GM23338 (cell line): ENCODE results near the gene PCYT2. TPM values are rescaled to one million over a fixed set of nuclear protein-coding genes. Genes with fewer than 3 reads are reported as not detected.

ENCODE experiments used
- ATAC-seq: fragments of 200-7000 bp; cut with Tn5 transposase; 3 replicates; pipeline ENCODE4 v1.9.1; 2020
- DNase-seq: peaks from one replicate; pipeline ENCODE4 v3.0.0-alpha.2; 2015; ENCODE audit warnings: low spot score
- H2AFZ ChIP-seq: fragments of 200-600 bp; sonication (generic); 2 replicates; pipeline ENCODE4 v1.8.0; 2016; ENCODE audit warnings: antibody characterized with exemption, mild to moderate bottlenecking, moderate library complexity
- H3F3A ChIP-seq: fragments of 200-600 bp; sonication (generic); replicated peaks from 2 replicates; pipeline ENCODE4 v1.8.0; 2017; ENCODE audit warnings: antibody characterized with exemption, mixed run types, low read depth
- H3K27ac ChIP-seq: fragments of 200-600 bp; sonication (generic); 2 replicates; pipeline ENCODE4 v1.6.1; 2016; ENCODE audit warnings: low read depth
- H3K27me3 ChIP-seq: fragments of 200-600 bp; sonication (generic); 2 replicates; pipeline ENCODE4 v1.8.0; 2016; ENCODE audit warnings: mild to moderate bottlenecking, mixed run types, moderate library complexity; ENCODE audit not compliant: insufficient read depth
- H3K36me3 ChIP-seq: fragments of 200-600 bp; sonication (generic); 2 replicates; pipeline ENCODE4 v1.8.0; 2016; ENCODE audit warnings: mild to moderate bottlenecking; ENCODE audit not compliant: insufficient read depth
- H3K4me1 ChIP-seq: fragments of 200-600 bp; sonication (generic); 2 replicates; pipeline ENCODE4 v1.8.0; 2016; ENCODE audit warnings: mild to moderate bottlenecking, moderate library complexity; ENCODE audit not compliant: insufficient read depth
- H3K4me2 ChIP-seq: fragments of 200-600 bp; sonication (generic); 2 replicates; pipeline ENCODE4 v1.7.1; 2017; ENCODE audit warnings: mixed run types
- H3K4me3 ChIP-seq: fragments of 200-600 bp; sonication (generic); 2 replicates; pipeline ENCODE4 v1.6.1; 2016; ENCODE audit warnings: mixed run types
- H3K79me2 ChIP-seq: fragments of 200-600 bp; sonication (generic); replicated peaks from 2 replicates; pipeline ENCODE4 v1.8.0; 2017; ENCODE audit warnings: mild to moderate bottlenecking; ENCODE audit not compliant: insufficient read depth
- H3K9me2 ChIP-seq: fragments of 200-600 bp; sonication (generic); 2 replicates; pipeline ENCODE4 v1.8.0; 2017; ENCODE audit not compliant: insufficient read depth
- H4K20me1 ChIP-seq: fragments of 200-600 bp; sonication (generic); replicated peaks from 2 replicates; pipeline ENCODE4 v1.8.0; 2017; ENCODE audit warnings: mild to moderate bottlenecking; ENCODE audit not compliant: insufficient read depth
- H3K27ac Mint-ChIP-seq: 2 replicates; pipeline ENCODE4 v1.8.0; 2020; ENCODE audit warnings: inconsistent platforms, mild to moderate bottlenecking, moderate library complexity, mixed read lengths
- H3K27me3 Mint-ChIP-seq: 3 replicates; pipeline ENCODE4 v1.8.0; 2022; ENCODE audit warnings: low read depth, mild to moderate bottlenecking, moderate library complexity, mixed read lengths, inconsistent platforms; ENCODE audit not compliant: insufficient read depth, poor library complexity
- H3K36me3 Mint-ChIP-seq: 3 replicates; pipeline ENCODE4 v1.8.0; 2021; ENCODE audit warnings: low read depth, mild to moderate bottlenecking, inconsistent platforms, moderate library complexity, mixed read lengths
- H3K4me1 Mint-ChIP-seq: 3 replicates; pipeline ENCODE4 v1.8.0; 2020; ENCODE audit warnings: mild to moderate bottlenecking, inconsistent platforms, mixed read lengths
- H3K4me3 Mint-ChIP-seq: 3 replicates; pipeline ENCODE4 v1.8.0; 2021; ENCODE audit warnings: moderate library complexity, mild to moderate bottlenecking, inconsistent platforms, mixed read lengths
- H3K9me3 Mint-ChIP-seq: 3 replicates; pipeline ENCODE4 v1.8.0; 2020; ENCODE audit warnings: moderate library complexity, mild to moderate bottlenecking, inconsistent platforms, mixed read lengths
- CREB1 ChIP-seq: fragments of 250-450 bp; sonication (Bioruptor Pico); IDR thresholded peaks from 2 replicates; pipeline ENCODE4 v1.5.0; 2020; ENCODE audit warnings: low read depth, mild to moderate bottlenecking, moderate library complexity
- CTCF ChIP-seq, 2 experiments: fragments of 200-600 bp in 1 of 2; sonication (generic) in 1 of 2; conservative IDR thresholded peaks; 2 replicates each; pipeline versions ENCODE4 v1.5.1 to v1.6.1; 2016 to 2017; ENCODE audit warnings: antibody characterized with exemption in 2 of 2, low read depth in 2 of 2, mild to moderate bottlenecking in 2 of 2, moderate library complexity in 1 of 2
- ETS1 ChIP-seq: IDR thresholded peaks from 2 replicates; pipeline ENCODE4 v1.6.1; 2016; ENCODE audit warnings: antibody characterized with exemption
- EZH2 ChIP-seq: fragments of 200-600 bp; sonication (generic); IDR thresholded peaks from one replicate; pipeline ENCODE4 v1.8.0; 2017; ENCODE audit warnings: antibody characterized with exemption, mild to moderate bottlenecking, low read depth; ENCODE audit not compliant: unreplicated experiment
- EZH2phosphoT487 ChIP-seq: fragments of 200-600 bp; sonication (generic); IDR thresholded peaks from one replicate; pipeline ENCODE4 v1.8.1; 2018; ENCODE audit warnings: antibody characterized with exemption; ENCODE audit not compliant: unreplicated experiment
- JUNB ChIP-seq: IDR thresholded peaks from one replicate; pipeline ENCODE4 v1.6.1; 2016; ENCODE audit warnings: antibody characterized with exemption; ENCODE audit not compliant: unreplicated experiment
- NANOG ChIP-seq: IDR thresholded peaks from 2 replicates; pipeline ENCODE4 v1.6.1; 2016; ENCODE audit warnings: antibody characterized with exemption, borderline replicate concordance
- POLR2AphosphoS5 ChIP-seq: IDR thresholded peaks from 2 replicates; pipeline ENCODE4 v1.6.1; 2016; ENCODE audit warnings: antibody characterized with exemption, low read depth
- REST ChIP-seq: IDR thresholded peaks from one replicate; pipeline ENCODE4 v1.6.1; 2018; ENCODE audit warnings: antibody characterized with exemption; ENCODE audit not compliant: unreplicated experiment
- STAT1 ChIP-seq: IDR thresholded peaks from one replicate; pipeline ENCODE4 v1.6.1; 2016; ENCODE audit warnings: antibody characterized with exemption; ENCODE audit not compliant: unreplicated experiment
- ZNF114 ChIP-seq: fragments of 250-450 bp; sonication (Bioruptor Pico); IDR thresholded peaks from 2 replicates; pipeline ENCODE4 v1.5.0; 2020; ENCODE audit warnings: mild to moderate bottlenecking, moderate library complexity
- ZNF331 ChIP-seq: fragments of 250-450 bp; sonication (Bioruptor Pico); IDR thresholded peaks from 2 replicates; pipeline ENCODE4 v1.5.0; 2020; ENCODE audit warnings: low read depth, mild to moderate bottlenecking, moderate library complexity
- ZNF462 ChIP-seq: fragments of 250-450 bp; sonication (Bioruptor Pico); IDR thresholded peaks from 2 replicates; pipeline ENCODE4 v1.5.0; 2020; ENCODE audit warnings: mild to moderate bottlenecking, moderate library complexity
- polyA plus RNA-seq: library from polyadenylated mRNA; unstranded; fragments of >200 nt; fragmentation: Nextera tagmentation; extraction: Ambion mirVana; gene quantifications from 2 replicates; pipeline ENCODE4 v1.2.1, GENCODE V29; 2016
- total RNA-seq: library from RNA; depleted of rRNA; stranded (reverse); fragments of >200 nt; shearing (Covaris generic); gene quantifications from 2 replicates; pipeline ENCODE4 v1.2.3, GENCODE V29; 2014

PCYT2 gene
- total and polyA plus RNA-seq, 2 experiments from 2014 or later = 51.6 to 82.9 TPM

GRCh38 chr17:81955756-81956544 is 44.8 kb upstream of the PCYT2 start:
- no peak overlapping the region for H3K27ac ChIP-seq
- no peak for ATAC-seq
- no peaks in the 10 kb centered on the region; the same call in 2 of the 3 replicates for H3K4me1 Mint-ChIP-seq

More at GRCh38 chr17:81955756-81956544, 44.8 kb upstream of the PCYT2 start:
- Histone ChIP-seq H3K36me3 (no peaks in the 10 kb centered on the region), H3K4me2 (no peak overlapping the region), H3K4me3 (no peak overlapping the region), H2AFZ (no peak overlapping the region), H3F3A (no peaks in the 10 kb centered on the region), H3K79me2 (no peaks in the 10 kb centered on the region), H3K9me2 (no peaks in the 10 kb centered on the region), H3K27me3 (peaks cover 41% of the 10 kb centered on the region), H4K20me1 (peaks cover 6% of the 10 kb centered on the region; the same call in 1 of the 2 replicates), H3K4me1 (no peaks in the 10 kb centered on the region)
- H3K4me3 Mint-ChIP-seq = no peak overlapping the region
- no peaks in the 10 kb centered on the region; the same call in 2 of the 3 replicates for H3K36me3 Mint-ChIP-seq
- DNase-seq = no peak
- peaks cover 43% of the 10 kb centered on the region for H3K27me3 Mint-ChIP-seq
- peaks cover 3% of the 10 kb centered on the region; the same call in 1 of the 3 replicates for H3K9me3 Mint-ChIP-seq
- no peak overlapping the region for H3K27ac Mint-ChIP-seq
- TF ChIP-seq STAT1 = no peak
- TF ChIP-seq ZNF331 (CRISPR knock-in tag) = no peak
- TF ChIP-seq JUNB = no peak
- no peak for TF ChIP-seq CREB1
- no peak for TF ChIP-seq ZNF462
- no peak for TF ChIP-seq REST
- TF ChIP-seq CTCF (conservative IDR thresholded peaks at IDR 0.05; ENCODE audit: low read depth in 2 of 2) = no peak
- TF ChIP-seq ETS1 = no peak
- TF ChIP-seq POLR2AphosphoS5 = no peak
- TF ChIP-seq ZNF114 (CRISPR knock-in tag) = no peak
- TF ChIP-seq NANOG = no peak
- TF ChIP-seq EZH2phosphoT487 = no peak
- no peak for TF ChIP-seq EZH2
